NT2/D1 (cell line): ENCODE results near the gene JAKMIP3.
"Not testable (repeated sequence)": the region's sequence is repeated elsewhere in the genome, so short reads cannot be mapped to it uniquely, and the experiment has no call there.

Source experiments
- YY1 ChIP-seq: IDR thresholded peaks from 2 replicates; pipeline ENCODE4 v1.6.1; 2011; ENCODE audit not compliant: insufficient read length, insufficient read depth
- ZNF274 ChIP-seq: IDR thresholded peaks from 2 replicates; pipeline ENCODE4 v1.6.1; 2011; ENCODE audit warnings: mild to moderate bottlenecking, low read depth, low read length

DNA sequence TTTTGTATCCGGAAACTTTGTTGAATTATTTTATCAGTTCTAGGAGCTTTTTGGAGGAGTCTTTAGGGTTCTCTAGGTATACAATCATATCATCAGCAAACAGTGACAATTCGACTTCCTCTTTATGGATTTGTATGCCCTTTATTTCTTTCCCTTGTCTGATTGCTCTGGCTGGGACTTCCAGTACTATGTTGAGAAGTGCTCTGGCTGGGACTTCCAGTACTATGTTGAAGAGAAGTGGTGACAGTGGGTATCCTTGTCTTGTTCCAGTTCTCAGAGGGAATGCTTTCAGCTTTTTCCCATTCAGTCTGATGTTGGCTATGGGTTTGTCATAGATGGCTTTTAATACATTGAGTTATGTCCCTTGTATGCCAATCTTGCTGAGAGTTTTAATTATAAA lies 18.6 kb downstream of the JAKMIP3 start:
- TF ChIP-seq ZNF274, YY1: not testable (repeated sequence)
